Thoracic aorta (tissue), 2 donors: ENCODE data around the gene ZNF83. TPM values are rescaled to one million over a fixed set of nuclear protein-coding genes. Genes with fewer than 3 reads are reported as not detected.
"Not testable (repeated sequence)": the region's sequence is repeated elsewhere in the genome, so short reads cannot be mapped to it uniquely, and the experiment has no call there.

Source experiments
- ATAC-seq: fragments of 150-250 bp; one replicate; pipeline ENCODE4 v1.8.0; 2017; ENCODE audit warnings: low read depth; ENCODE audit not compliant: insufficient number of reproducible peaks, low FRiP score
- DNase-seq: peaks from one replicate; pipeline ENCODE4 v3.0.0-alpha.2; 2020; ENCODE audit warnings: low spot score
- H3K27ac ChIP-seq, 2 donors: fragments of 200-600 bp; sonication (generic); 1 replicate in 1 of 2; 2 replicates in 1 of 2; pipeline ENCODE4 v1.5.1; 2016; ENCODE audit warnings: mild to moderate bottlenecking in 2 of 2, moderate library complexity in 2 of 2
- H3K27me3 ChIP-seq: fragments of 200-600 bp; sonication (generic); replicated peaks from 2 replicates; pipeline ENCODE4 v1.6.0; 2016; ENCODE audit warnings: mild to moderate bottlenecking; ENCODE audit not compliant: insufficient read depth
- H3K36me3 ChIP-seq: fragments of 200-600 bp; sonication (generic); one replicate; pipeline ENCODE4 v1.5.1; 2016
- H3K4me1 ChIP-seq, 2 donors: fragments of 200-600 bp; sonication (generic); 1 replicate in 1 of 2; 2 replicates in 1 of 2; pipeline versions ENCODE4 v1.5.1 to v1.6.0; 2016; ENCODE audit warnings: low read depth in 2 of 2, mild to moderate bottlenecking in 1 of 2; ENCODE audit not compliant: control insufficient read depth in 1 of 2
- H3K4me3 ChIP-seq: fragments of 200-600 bp; sonication (generic); 2 replicates; pipeline ENCODE4 v1.5.1; 2016; ENCODE audit warnings: mild to moderate bottlenecking
- H3K9me3 ChIP-seq: fragments of 200-600 bp; sonication (generic); 2 replicates; pipeline ENCODE4 v1.5.1; 2016
- CTCF ChIP-seq: fragments of 200-600 bp; sonication (generic); IDR thresholded peaks from one replicate; pipeline ENCODE4 v1.5.1; 2019; ENCODE audit warnings: antibody characterized with exemption
- total RNA-seq, 2 donors: library from RNA; depleted of rRNA; stranded (reverse); fragments of >200 nt; gene quantifications; one replicate each; pipeline versions ENCODE4 v1.1.0 to v1.2.3, GENCODE V29; 2016

ZNF83 gene
- 100 to 1,000 TPM in 1 of 2 donors, 10 to 100 TPM in 1; 70.0 to 143 TPM for total RNA-seq

GRCh38 chr19:52637718-52638585 lies at the start of gene ZNF83:
ZNF83 (minus strand) TSS chr19:52638355.
- ATAC-seq, result peak; percentile 77
- Histone ChIP-seq H3K4me3 (peak within 1 kb of the TSS; percentile 79), H3K36me3 (no peaks in the 10 kb centered on the region), H3K9me3 (no peaks in the 10 kb centered on the region), H3K27me3 (no peaks in the 10 kb centered on the region), H3K4me1 (peaks cover 5 to 17% of the 10 kb centered on the region in 2 donors), H3K27ac (peak within 1 kb of the TSS; percentile 89 to 90)
- DNase-seq, result peak; percentile 98
- no peak for TF ChIP-seq CTCF

DNA sequence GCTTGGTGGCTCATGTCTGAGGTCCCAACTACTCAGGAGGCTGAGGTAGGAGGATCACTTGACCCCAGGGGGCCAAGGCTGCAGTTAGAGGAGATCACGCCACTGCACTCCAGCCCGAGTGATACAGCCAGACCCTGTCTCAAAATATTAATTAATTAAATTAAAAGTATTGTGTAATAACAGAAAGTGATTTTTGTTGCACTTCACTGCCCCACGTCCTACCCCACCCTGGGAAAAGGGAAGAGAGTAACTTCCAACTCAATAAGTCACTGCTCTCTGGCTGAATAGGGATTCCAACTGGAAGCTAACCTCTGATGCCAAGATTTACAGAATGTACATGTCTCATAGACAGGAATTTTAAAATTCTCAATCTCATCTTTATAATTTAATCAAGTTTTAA lies 49.5 kb upstream of the ZNF83 start:
- Histone ChIP-seq H3K9me3 (no peaks in the 10 kb centered on the region), H3K4me1 (peaks cover 3 to 47% of the 10 kb centered on the region in 2 donors), H3K4me3 (no peak overlapping the region), H3K27ac (no peak overlapping the region), H3K27me3 (no peaks in the 10 kb centered on the region), H3K36me3 (peaks cover 3% of the 10 kb centered on the region)
- TF ChIP-seq CTCF, result no peak
- no peak for ATAC-seq
- no peak for DNase-seq

- Histone ChIP-seq H3K27ac (no peak overlapping the region), H3K27me3 (no peaks in the 10 kb centered on the region), H3K9me3 (no peaks in the 10 kb centered on the region), H3K4me3 (no peak overlapping the region), H3K4me1 (peaks cover 3 to 53% of the 10 kb centered on the region in 2 donors), H3K36me3 (peaks cover 3% of the 10 kb centered on the region)
- no peak for TF ChIP-seq CTCF
- ATAC-seq (no peak), DNase-seq (no peak)
Observed at GRCh38 chr19:52685811-52686210, 47.7 kb upstream of the ZNF83 start.

DNA sequence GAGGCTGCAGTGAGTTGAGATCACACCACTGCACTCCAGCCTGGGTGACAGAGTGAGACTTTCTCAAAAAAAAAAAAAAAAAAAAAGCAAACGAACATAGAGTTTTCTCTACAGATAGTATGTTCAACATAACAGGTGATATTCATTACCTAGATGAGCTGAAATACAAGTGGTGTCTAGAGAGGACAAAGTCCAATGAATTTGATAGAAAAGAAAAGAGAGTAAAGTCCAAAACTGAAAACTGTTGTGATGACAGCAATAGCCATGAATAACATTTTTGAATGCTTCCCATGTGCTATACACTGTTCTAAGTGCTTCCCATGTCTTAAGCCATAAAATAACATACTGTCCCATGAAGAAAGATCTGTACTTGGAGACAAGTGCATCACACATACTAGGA lies 43.1 kb upstream of the ZNF83 start:
- not testable (repeated sequence) for ATAC-seq, H3K27ac ChIP-seq, H3K9me3 ChIP-seq, DNase-seq, H3K36me3 ChIP-seq, H3K27me3 ChIP-seq, H3K4me3 ChIP-seq
- H3K4me1 ChIP-seq, result peaks cover 0 to 32% of the 10 kb centered on the region in 2 donors

DNA sequence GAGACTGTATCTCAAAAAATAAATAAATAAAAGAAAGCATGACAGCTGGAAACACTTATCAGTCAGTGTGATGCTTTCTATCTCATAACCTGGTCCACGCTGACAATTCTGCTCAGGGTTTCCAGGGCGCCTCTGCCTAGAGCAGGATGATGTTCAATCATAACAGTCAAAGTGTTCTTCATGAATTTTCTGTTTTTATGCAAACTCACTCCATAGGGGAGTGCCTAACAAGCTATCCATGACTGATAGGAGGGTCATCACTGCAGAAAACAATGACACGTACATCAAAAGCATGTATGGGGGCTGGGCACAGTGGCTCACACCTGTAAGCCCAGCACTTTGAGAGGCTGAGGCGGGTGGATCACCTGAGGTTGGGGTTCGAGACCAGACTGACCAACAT lies 41.4 kb upstream of the ZNF83 start:
- H3K4me1 ChIP-seq, result peaks cover 0 to 19% of the 10 kb centered on the region in 2 donors
- ATAC-seq (no peak), DNase-seq (no peak)
- no peak for TF ChIP-seq CTCF
- no peak overlapping the region for H3K4me3 ChIP-seq
- no peaks in the 10 kb centered on the region for H3K9me3 ChIP-seq
- no peak overlapping the region for H3K27ac ChIP-seq
- H3K27me3 ChIP-seq, result no peaks in the 10 kb centered on the region
- H3K36me3 ChIP-seq, result no peaks in the 10 kb centered on the region

GRCh38 chr19:52675239-52675638 lies 37.1 kb upstream of the ZNF83 start:
- H3K4me3 ChIP-seq, H3K4me1 ChIP-seq, H3K36me3 ChIP-seq, DNase-seq, H3K9me3 ChIP-seq, H3K27ac ChIP-seq, ATAC-seq, H3K27me3 ChIP-seq: not testable (repeated sequence)
